ENCODE data around the gene EGFL6.

Gene EGFL6

GRCh38 chrX:13614154-13614553 lies 44.8 kb downstream of the EGFL6 start:
- Histone ChIP-seq H4K12ac (ENCODE audit: low read depth, low read length) (no peak overlapping the region), H3K79me2 (ENCODE audit: control insufficient read depth, insufficient read depth, low read length, poor library complexity) (no peaks in the 10 kb centered on the region), H3K4me1 (ENCODE audit: control insufficient read depth in 1 of 2, insufficient read depth in 2 of 2, low read length in 2 of 2) (no peaks in the 10 kb centered on the region), H3K27me3 (ENCODE audit: insufficient read depth, low read length) (no peaks in the 10 kb centered on the region), H2BK12ac (ENCODE audit: low read length) (no peak overlapping the region), H3K79me1 (ENCODE audit: low read length) (no peaks in the 10 kb centered on the region), H4K8ac (ENCODE audit: low read depth, low read length) (no peak overlapping the region), H3K4me2 (ENCODE audit: low read length) (no peak overlapping the region), H3K18ac (ENCODE audit: low read length) (no peak overlapping the region), H3K14ac (ENCODE audit: low read length) (no peak overlapping the region), H2AK5ac (ENCODE audit: low read length) (no peak overlapping the region), H3K36me3 (ENCODE audit: control insufficient read depth in 1 of 2, insufficient read depth in 2 of 2, low read length in 2 of 2) (no peaks in the 10 kb centered on the region), H3K27ac (ENCODE audit: low read depth, low read length) (no peak overlapping the region), H3K4me3 (ENCODE audit: low read depth, low read length) (no peak overlapping the region), H4K91ac (ENCODE audit: low read depth, low read length) (no peak overlapping the region), H2BK120ac (ENCODE audit: insufficient read depth, low read length, poor library complexity) (no peak overlapping the region), H2BK5ac (ENCODE audit: low read depth, low read length, poor library complexity) (no peak overlapping the region), H3K4ac (ENCODE audit: low read depth, low read length) (no peak overlapping the region), H2AFZ (ENCODE audit: insufficient read depth, low read length, poor library complexity) (no peak overlapping the region), H3K9me3 (ENCODE audit: insufficient read depth, low read depth, low read length) (no peaks in the 10 kb centered on the region), H3K23ac (ENCODE audit: low read length) (no peak overlapping the region), H3K9ac (ENCODE audit: low read length) (no peak overlapping the region)
- DNase-seq: no peak

GRCh38 chrX:13620207-13620606 lies 50.8 kb downstream of the EGFL6 start:
- H3K14ac ChIP-seq (ENCODE audit: low read length): no peak overlapping the region
- no peaks in the 10 kb centered on the region for H3K79me1 ChIP-seq (ENCODE audit: low read length)
- no peak overlapping the region for H3K9ac ChIP-seq (ENCODE audit: low read length)
- H3K4ac ChIP-seq (ENCODE audit: low read depth, low read length): no peak overlapping the region
- no peak overlapping the region for H3K23ac ChIP-seq (ENCODE audit: low read length)
- no peaks in the 10 kb centered on the region for H3K9me3 ChIP-seq (ENCODE audit: insufficient read depth, low read depth, low read length)
- H4K8ac ChIP-seq (ENCODE audit: low read depth, low read length): no peak overlapping the region
- no peaks in the 10 kb centered on the region for H3K79me2 ChIP-seq (ENCODE audit: control insufficient read depth, insufficient read depth, low read length, poor library complexity)
- no peaks in the 10 kb centered on the region for H3K36me3 ChIP-seq (ENCODE audit: control insufficient read depth in 1 of 2, insufficient read depth in 2 of 2, low read length in 2 of 2)
- WGBS (ENCODE audit: extremely low coverage, insufficient coverage, insufficient read length): no CpG with 5 or more reads among the region's 1 CpG
- H3K4me3 ChIP-seq (ENCODE audit: low read depth, low read length): no peak overlapping the region
- H2AK5ac ChIP-seq (ENCODE audit: low read length): no peak overlapping the region
- H4K91ac ChIP-seq (ENCODE audit: low read depth, low read length): no peak overlapping the region
- H3K4me2 ChIP-seq (ENCODE audit: low read length): no peak overlapping the region
- no peak overlapping the region for H2BK5ac ChIP-seq (ENCODE audit: low read depth, low read length, poor library complexity)
- H3K27ac ChIP-seq (ENCODE audit: low read depth, low read length): no peak overlapping the region
- H3K4me1 ChIP-seq (ENCODE audit: control insufficient read depth in 1 of 2, insufficient read depth in 2 of 2, low read length in 2 of 2): no peaks in the 10 kb centered on the region
- H2AFZ ChIP-seq (ENCODE audit: insufficient read depth, low read length, poor library complexity): no peak overlapping the region
- no peak overlapping the region for H2BK12ac ChIP-seq (ENCODE audit: low read length)
- DNase-seq: no peak
- no peak overlapping the region for H3K18ac ChIP-seq (ENCODE audit: low read length)
- H4K12ac ChIP-seq (ENCODE audit: low read depth, low read length): no peak overlapping the region
- no peaks in the 10 kb centered on the region for H3K27me3 ChIP-seq (ENCODE audit: insufficient read depth, low read length)
- no peak overlapping the region for H2BK120ac ChIP-seq (ENCODE audit: insufficient read depth, low read length, poor library complexity)

- Histone ChIP-seq H3K27me3 (ENCODE audit: insufficient read depth, low read length) (no peaks in the 10 kb centered on the region), H4K8ac (ENCODE audit: low read depth, low read length) (no peak overlapping the region), H2BK120ac (ENCODE audit: insufficient read depth, low read length, poor library complexity) (no peak overlapping the region), H2BK5ac (ENCODE audit: low read depth, low read length, poor library complexity) (no peak overlapping the region), H2AK5ac (ENCODE audit: low read length) (no peak overlapping the region), H3K79me1 (ENCODE audit: low read length) (no peaks in the 10 kb centered on the region), H3K4me1 (ENCODE audit: control insufficient read depth in 1 of 2, insufficient read depth in 2 of 2, low read length in 2 of 2) (no peaks in the 10 kb centered on the region), H3K4ac (ENCODE audit: low read depth, low read length) (no peak overlapping the region), H3K27ac (ENCODE audit: low read depth, low read length) (no peak overlapping the region), H3K79me2 (ENCODE audit: control insufficient read depth, insufficient read depth, low read length, poor library complexity) (no peaks in the 10 kb centered on the region), H3K9ac (ENCODE audit: low read length) (no peak overlapping the region), H3K36me3 (ENCODE audit: control insufficient read depth in 1 of 2, insufficient read depth in 2 of 2, low read length in 2 of 2) (no peaks in the 10 kb centered on the region), H3K4me2 (ENCODE audit: low read length) (no peak overlapping the region), H2BK12ac (ENCODE audit: low read length) (no peak overlapping the region), H4K12ac (ENCODE audit: low read depth, low read length) (no peak overlapping the region), H3K18ac (ENCODE audit: low read length) (no peak overlapping the region), H3K23ac (ENCODE audit: low read length) (no peak overlapping the region), H3K9me3 (ENCODE audit: insufficient read depth, low read depth, low read length) (no peaks in the 10 kb centered on the region), H2AFZ (ENCODE audit: insufficient read depth, low read length, poor library complexity) (no peak overlapping the region), H3K14ac (ENCODE audit: low read length) (no peak overlapping the region), H4K91ac (ENCODE audit: low read depth, low read length) (no peak overlapping the region), H3K4me3 (ENCODE audit: low read depth, low read length) (no peak overlapping the region)
- no peak for DNase-seq
- WGBS (ENCODE audit: extremely low coverage, insufficient coverage, insufficient read length): no CpG with 5 or more reads among the region's 3 CpGs
These were observed 53.1 kb downstream of the EGFL6 start for GRCh38 chrX:13622401-13622964.

GRCh38 chrX:13627306-13627705 lies 57.9 kb downstream of the EGFL6 start:
- WGBS (ENCODE audit: extremely low coverage, insufficient coverage, insufficient read length): no CpG with 5 or more reads among the region's 8 CpGs
- H3K14ac ChIP-seq (ENCODE audit: low read length): no peak overlapping the region
- H3K27me3 ChIP-seq (ENCODE audit: insufficient read depth, low read length): no peaks in the 10 kb centered on the region
- H3K4ac ChIP-seq (ENCODE audit: low read depth, low read length): no peak overlapping the region
- peak; percentile 58 to 79 for DNase-seq
- H3K36me3 ChIP-seq (ENCODE audit: control insufficient read depth in 1 of 2, insufficient read depth in 2 of 2, low read length in 2 of 2): no peaks in the 10 kb centered on the region
- no peak overlapping the region for H4K12ac ChIP-seq (ENCODE audit: low read depth, low read length)
- H3K23ac ChIP-seq (ENCODE audit: low read length): no peak overlapping the region
- H4K8ac ChIP-seq (ENCODE audit: low read depth, low read length): no peak overlapping the region
- H3K4me1 ChIP-seq (ENCODE audit: control insufficient read depth in 1 of 2, insufficient read depth in 2 of 2, low read length in 2 of 2): no peaks in the 10 kb centered on the region
- no peak overlapping the region for H3K4me2 ChIP-seq (ENCODE audit: low read length)
- no peak overlapping the region for H2AFZ ChIP-seq (ENCODE audit: insufficient read depth, low read length, poor library complexity)
- no peak overlapping the region for H3K27ac ChIP-seq (ENCODE audit: low read depth, low read length)
- no peak overlapping the region for H3K18ac ChIP-seq (ENCODE audit: low read length)
- no peak overlapping the region for H3K4me3 ChIP-seq (ENCODE audit: low read depth, low read length)
- no peak overlapping the region for H4K91ac ChIP-seq (ENCODE audit: low read depth, low read length)
- no peak overlapping the region for H3K9ac ChIP-seq (ENCODE audit: low read length)
- H3K79me1 ChIP-seq (ENCODE audit: low read length): no peaks in the 10 kb centered on the region
- no peak overlapping the region for H2BK120ac ChIP-seq (ENCODE audit: insufficient read depth, low read length, poor library complexity)
- H2AK5ac ChIP-seq (ENCODE audit: low read length): no peak overlapping the region
- no peaks in the 10 kb centered on the region for H3K9me3 ChIP-seq (ENCODE audit: insufficient read depth, low read depth, low read length)
- no peaks in the 10 kb centered on the region for H3K79me2 ChIP-seq (ENCODE audit: control insufficient read depth, insufficient read depth, low read length, poor library complexity)
- H2BK12ac ChIP-seq (ENCODE audit: low read length): no peak overlapping the region
- H2BK5ac ChIP-seq (ENCODE audit: low read depth, low read length, poor library complexity): no peak overlapping the region
